Measurements from ENCODE around the gene BAZ2B.

- TF ChIP-seq CTCF (conservative IDR thresholded peaks at IDR 0.05; ENCODE audit: low read depth, low read length) (no peak), EZH2 (IDR thresholded peaks at IDR 0.05; ENCODE audit: borderline replicate concordance, low read depth, low read length, poor library complexity, severe bottlenecking) (no peak)
These were observed 7.1 kb upstream of the BAZ2B start for GRCh38 chr2:159623436-159623835.
